CD14-positive monocyte (primary cell): ENCODE data around the gene FGGY. TPM values are rescaled to one million over a fixed set of nuclear protein-coding genes. Genes with fewer than 3 reads are reported as not detected.

ENCODE experiments used
- DNase-seq, 3 donors: peaks; one replicate each; pipeline ENCODE4 v3.0.0-alpha.2; 2011 to 2022
- H2AFZ ChIP-seq: 2 replicates; pipeline ENCODE4 v1.6.0; 2012; ENCODE audit warnings: mild to moderate bottlenecking, low read depth, low read length, inconsistent platforms; ENCODE audit not compliant: insufficient read depth, poor library complexity, severe bottlenecking
- H3K27ac ChIP-seq, 2 donors: 1 replicate in 1 of 2; 2 replicates in 1 of 2; pipeline ENCODE4 v1.5.1; 2012 to 2013; ENCODE audit warnings: low read length in 2 of 2, control low read depth in 1 of 2, inconsistent platforms in 1 of 2, low read depth in 1 of 2, mild to moderate bottlenecking in 1 of 2
- H3K27me3 ChIP-seq, 2 donors: one replicate each; pipeline versions ENCODE4 v1.6.0 to v1.6.1; 2011 to 2013; ENCODE audit warnings: low read length in 2 of 2; ENCODE audit not compliant: control insufficient read depth in 2 of 2, insufficient read depth in 2 of 2
- H3K36me3 ChIP-seq, 2 donors: replicated peaks in 1 of 2; 1 replicate in 1 of 2; 2 replicates in 1 of 2; pipeline versions ENCODE4 v1.5.1 to v1.6.1; 2012 to 2013; ENCODE audit warnings: low read length in 2 of 2, control low read depth in 1 of 2, inconsistent platforms in 1 of 2, mild to moderate bottlenecking in 1 of 2; ENCODE audit not compliant: insufficient read depth in 2 of 2, control insufficient read depth in 1 of 2
- H3K4me1 ChIP-seq, 2 donors: 1 replicate in 1 of 2; 2 replicates in 1 of 2; pipeline versions ENCODE4 v1.5.1 to v1.6.1; 2012 to 2013; ENCODE audit warnings: low read length in 2 of 2, control low read depth in 1 of 2, inconsistent platforms in 1 of 2, mild to moderate bottlenecking in 1 of 2, moderate library complexity in 1 of 2; ENCODE audit not compliant: insufficient read depth in 2 of 2, control insufficient read depth in 1 of 2
- H3K4me2 ChIP-seq: replicated peaks from 2 replicates; pipeline ENCODE3; 2012; ENCODE audit warnings: low read length, moderate library complexity, mild to moderate bottlenecking; ENCODE audit not compliant: poor library complexity, severe bottlenecking; ENCODE audit errors: extremely low read depth
- H3K4me3 ChIP-seq, 3 experiments: fragments of 200-600 bp in 1 of 3; sonication (generic) in 1 of 3; replicated peaks in 1 of 3; 1 replicate in 2 of 3; 2 replicates in 1 of 3; pipeline ENCODE4 v1.5.1; 2011 to 2013; ENCODE audit warnings: low read length in 3 of 3, mild to moderate bottlenecking in 3 of 3, control low read depth in 2 of 3, low read depth in 2 of 3, inconsistent platforms in 1 of 3, moderate library complexity in 1 of 3
- H3K79me2 ChIP-seq: 2 replicates; pipeline ENCODE4 v1.6.0; 2012; ENCODE audit warnings: mild to moderate bottlenecking, control low read depth, inconsistent platforms, low read length, moderate library complexity; ENCODE audit not compliant: insufficient read depth
- H3K9ac ChIP-seq: 2 replicates; pipeline ENCODE4 v1.6.0; 2017; ENCODE audit warnings: low read length, mild to moderate bottlenecking; ENCODE audit not compliant: insufficient read depth, poor library complexity, severe bottlenecking
- H3K9me3 ChIP-seq, 2 donors: replicated peaks in 1 of 2; 1 replicate in 1 of 2; 2 replicates in 1 of 2; pipeline versions ENCODE4 v1.5.1 to v1.6.1; 2012 to 2013; ENCODE audit warnings: low read length in 2 of 2, control low read depth in 1 of 2; ENCODE audit not compliant: control insufficient read depth in 1 of 2, insufficient read depth in 1 of 2
- H4K20me1 ChIP-seq: 2 replicates; pipeline ENCODE4 v1.6.0; 2012; ENCODE audit warnings: mild to moderate bottlenecking, low read length, control low read depth, moderate library complexity; ENCODE audit not compliant: insufficient read depth
- H3K27ac Mint-ChIP-seq, 7 donors: one replicate each; pipeline ENCODE4 v1.8.0; 2020; ENCODE audit warnings: mild to moderate bottlenecking in 7 of 7, mixed read lengths in 7 of 7, moderate library complexity in 6 of 7, inconsistent platforms in 2 of 7
- H3K27me3 Mint-ChIP-seq, 3 donors: one replicate each; pipeline ENCODE4 v1.8.0; 2021 to 2022; ENCODE audit warnings: low read depth in 3 of 3, mild to moderate bottlenecking in 3 of 3, mixed read lengths in 3 of 3, moderate library complexity in 3 of 3, inconsistent platforms in 1 of 3
- H3K36me3 Mint-ChIP-seq, 2 donors: one replicate each; pipeline ENCODE4 v1.8.0; 2020; ENCODE audit warnings: mixed read lengths in 2 of 2, inconsistent platforms in 1 of 2, mild to moderate bottlenecking in 1 of 2
- H3K4me1 Mint-ChIP-seq: one replicate; pipeline ENCODE4 v1.8.0; 2020; ENCODE audit warnings: mild to moderate bottlenecking, mixed read lengths
- H3K4me3 Mint-ChIP-seq, 2 donors: one replicate each; pipeline ENCODE4 v1.8.0; 2020; ENCODE audit warnings: mild to moderate bottlenecking in 2 of 2, mixed read lengths in 2 of 2, moderate library complexity in 1 of 2
- H3K9me3 Mint-ChIP-seq, 7 donors: one replicate each; pipeline ENCODE4 v1.8.0; 2020 to 2022; ENCODE audit warnings: mixed read lengths in 7 of 7, mild to moderate bottlenecking in 6 of 7, moderate library complexity in 6 of 7, inconsistent platforms in 2 of 7
- WGBS: methylation state at CpG from one replicate; pipeline ENCODE4 v1.1.5; 2013; ENCODE audit warnings: missing lambda C conversion rate; ENCODE audit not compliant: insufficient coverage; 5-methylcytosine and 5-hydroxymethylcytosine counted together
- intact Hi-C, 2 donors: fragments of 100-400 bp; cut with micrococcal nuclease; formaldehyde crosslinking; loops; one replicate each; pipeline versions ENCODE4 v1.15.0 to v1.15.1; 2023
- polyA plus RNA-seq, 3 donors: library from polyadenylated mRNA; depleted of rRNA in 1 of 3; unstranded in 2 of 3; stranded (reverse) in 1 of 3; fragments of 300-500 nt in 2 of 3; fragments of >200 nt in 1 of 3; fragmentation: Illumina TruSeq in 2 of 3; gene quantifications; 1 replicate in 2 of 3; 2 replicates in 1 of 3; pipeline ENCODE4 v1.2.3, GENCODE V29; 2012 to 2021
- TF ChIP-seq, protein P1 (sequence below): fragments of 200-600 bp; IDR thresholded peaks from one replicate; pipeline ENCODE4 v1.8.0; 2022; ENCODE audit warnings: antibody characterized with exemption, mild to moderate bottlenecking

FGGY gene
- polyA plus RNA-seq, 3 donors = 2.3 to 4.3 (median 2.9) TPM

DNA sequence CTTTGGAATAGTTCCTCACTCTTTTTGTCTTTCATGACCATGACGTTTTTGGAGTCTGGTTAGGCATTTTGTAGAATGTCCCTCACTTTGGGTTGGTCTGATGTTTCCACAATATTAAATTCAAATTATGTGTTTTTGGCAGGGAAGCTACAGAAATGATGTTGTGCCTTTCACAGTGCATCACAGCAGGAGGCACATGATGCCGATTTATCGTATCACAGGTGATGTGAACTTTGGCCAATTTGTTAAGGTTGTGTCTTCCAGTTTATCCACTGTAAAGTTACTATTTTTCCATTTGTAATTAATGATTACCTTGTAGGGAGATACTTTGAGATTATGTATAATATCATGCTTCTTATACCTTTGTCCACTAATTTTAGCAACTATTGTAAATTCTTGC lies 114.3 kb downstream of the FGGY start:
- TF ChIP-seq, protein P1, sequence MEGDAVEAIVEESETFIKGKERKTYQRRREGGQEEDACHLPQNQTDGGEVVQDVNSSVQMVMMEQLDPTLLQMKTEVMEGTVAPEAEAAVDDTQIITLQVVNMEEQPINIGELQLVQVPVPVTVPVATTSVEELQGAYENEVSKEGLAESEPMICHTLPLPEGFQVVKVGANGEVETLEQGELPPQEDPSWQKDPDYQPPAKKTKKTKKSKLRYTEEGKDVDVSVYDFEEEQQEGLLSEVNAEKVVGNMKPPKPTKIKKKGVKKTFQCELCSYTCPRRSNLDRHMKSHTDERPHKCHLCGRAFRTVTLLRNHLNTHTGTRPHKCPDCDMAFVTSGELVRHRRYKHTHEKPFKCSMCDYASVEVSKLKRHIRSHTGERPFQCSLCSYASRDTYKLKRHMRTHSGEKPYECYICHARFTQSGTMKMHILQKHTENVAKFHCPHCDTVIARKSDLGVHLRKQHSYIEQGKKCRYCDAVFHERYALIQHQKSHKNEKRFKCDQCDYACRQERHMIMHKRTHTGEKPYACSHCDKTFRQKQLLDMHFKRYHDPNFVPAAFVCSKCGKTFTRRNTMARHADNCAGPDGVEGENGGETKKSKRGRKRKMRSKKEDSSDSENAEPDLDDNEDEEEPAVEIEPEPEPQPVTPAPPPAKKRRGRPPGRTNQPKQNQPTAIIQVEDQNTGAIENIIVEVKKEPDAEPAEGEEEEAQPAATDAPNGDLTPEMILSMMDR = no peak
- H3K27ac ChIP-seq = no peak overlapping the region
- no peak overlapping the region for H3K4me2 ChIP-seq
- peaks cover 7 to 8% of the 10 kb centered on the region in 2 donors for H3K4me1 ChIP-seq
- no peaks in the 10 kb centered on the region for H3K79me2 ChIP-seq
- no peaks in the 10 kb centered on the region for H3K27me3 ChIP-seq
- no peak overlapping the region for H3K9ac ChIP-seq
- Mint-ChIP-seq H3K27me3 (no peaks in the 10 kb centered on the region), H3K36me3 (no peaks in the 10 kb centered on the region), H3K27ac (no peak overlapping the region), H3K9me3 (peaks cover 0 to 9% (median 6%) of the 10 kb centered on the region in 7 donors), H3K4me3 (no peak overlapping the region), H3K4me1 (peaks cover 12% of the 10 kb centered on the region)
- no peaks in the 10 kb centered on the region for H3K36me3 ChIP-seq
- peaks cover 3 to 5% of the 10 kb centered on the region in 2 donors for H3K9me3 ChIP-seq
- H4K20me1 ChIP-seq = no peaks in the 10 kb centered on the region
- no peak overlapping the region for H3K4me3 ChIP-seq
- no CpG with 5 or more reads among the region's 3 CpGs for WGBS
- H2AFZ ChIP-seq = no peak overlapping the region
- intact Hi-C loops = no loop called here
- no peak for DNase-seq

DNA sequence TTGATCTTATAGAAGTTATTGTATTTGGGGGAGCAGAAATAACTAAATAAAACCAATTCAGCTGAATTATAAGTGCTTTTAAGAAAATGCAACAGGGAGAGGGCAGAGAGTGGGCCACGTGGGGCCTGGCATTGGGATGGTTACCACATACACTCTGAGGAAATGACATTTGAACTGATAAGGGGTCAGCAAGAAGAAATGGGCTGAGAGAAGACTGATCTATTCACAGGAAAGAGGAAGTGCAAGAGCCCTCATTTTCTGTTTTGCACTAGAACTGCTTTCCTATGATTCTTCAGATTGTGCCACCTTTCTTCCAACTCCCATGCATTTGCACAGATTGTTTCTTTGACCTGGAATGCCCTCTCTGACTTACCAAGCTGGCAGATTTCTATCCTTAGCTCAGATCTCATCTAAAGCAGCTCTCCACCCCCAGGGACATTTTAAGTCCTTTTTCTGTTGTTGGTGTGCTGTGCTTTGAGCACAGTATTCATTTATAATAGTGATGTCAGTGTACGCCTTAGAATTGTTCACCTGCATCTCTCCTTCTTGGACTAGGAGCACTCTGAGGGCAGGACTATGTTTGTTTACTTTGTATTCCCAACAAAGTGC lies 115.9 kb downstream of the FGGY start:
- peak overlapping the region; percentile 23 for H2AFZ ChIP-seq
- intact Hi-C loops = no loop called here
- H3K27ac Mint-ChIP-seq = no peak overlapping the region

More for the DNA sequence above, 115.9 kb downstream of the FGGY start:
- no peaks in the 10 kb centered on the region for H3K27me3 Mint-ChIP-seq
- no peaks in the 10 kb centered on the region for H3K36me3 ChIP-seq
- WGBS = 30% methylated on average over 2 of the region's 2 CpGs
- no peak overlapping the region for H3K27ac ChIP-seq
- H3K9ac ChIP-seq = no peak overlapping the region
- H3K36me3 Mint-ChIP-seq = no peaks in the 10 kb centered on the region
- no peaks in the 10 kb centered on the region for H3K79me2 ChIP-seq
- H3K4me2 ChIP-seq = no peak overlapping the region
- H3K27me3 ChIP-seq = no peaks in the 10 kb centered on the region
- no peaks in the 10 kb centered on the region for H3K9me3 Mint-ChIP-seq
- peak in 1 of 3 donors; percentile 26 for DNase-seq
- no peak overlapping the region for H3K4me3 ChIP-seq
- no peaks in the 10 kb centered on the region for H3K9me3 ChIP-seq
- no peak overlapping the region for H3K4me3 Mint-ChIP-seq
- H4K20me1 ChIP-seq = no peaks in the 10 kb centered on the region
- H3K4me1 Mint-ChIP-seq = peaks cover 12% of the 10 kb centered on the region
- TF ChIP-seq, protein P1 = no peak
- peaks cover 7 to 8% of the 10 kb centered on the region in 2 donors for H3K4me1 ChIP-seq
